B cell (primary cell): ENCODE results near the gene KIF7.

Source experiments
- EZH2 ChIP-seq: IDR thresholded peaks from 2 replicates; pipeline ENCODE4 v1.6.1; 2012; ENCODE audit warnings: borderline replicate concordance, low read depth, mild to moderate bottlenecking, moderate library complexity, low read length; ENCODE audit not compliant: insufficient read depth, poor library complexity, severe bottlenecking
- TF ChIP-seq, protein P1 (sequence below): fragments of 200-600 bp; IDR thresholded peaks from one replicate; pipeline ENCODE4 v1.8.0; 2022; ENCODE audit warnings: antibody characterized with exemption, mild to moderate bottlenecking

DNA sequence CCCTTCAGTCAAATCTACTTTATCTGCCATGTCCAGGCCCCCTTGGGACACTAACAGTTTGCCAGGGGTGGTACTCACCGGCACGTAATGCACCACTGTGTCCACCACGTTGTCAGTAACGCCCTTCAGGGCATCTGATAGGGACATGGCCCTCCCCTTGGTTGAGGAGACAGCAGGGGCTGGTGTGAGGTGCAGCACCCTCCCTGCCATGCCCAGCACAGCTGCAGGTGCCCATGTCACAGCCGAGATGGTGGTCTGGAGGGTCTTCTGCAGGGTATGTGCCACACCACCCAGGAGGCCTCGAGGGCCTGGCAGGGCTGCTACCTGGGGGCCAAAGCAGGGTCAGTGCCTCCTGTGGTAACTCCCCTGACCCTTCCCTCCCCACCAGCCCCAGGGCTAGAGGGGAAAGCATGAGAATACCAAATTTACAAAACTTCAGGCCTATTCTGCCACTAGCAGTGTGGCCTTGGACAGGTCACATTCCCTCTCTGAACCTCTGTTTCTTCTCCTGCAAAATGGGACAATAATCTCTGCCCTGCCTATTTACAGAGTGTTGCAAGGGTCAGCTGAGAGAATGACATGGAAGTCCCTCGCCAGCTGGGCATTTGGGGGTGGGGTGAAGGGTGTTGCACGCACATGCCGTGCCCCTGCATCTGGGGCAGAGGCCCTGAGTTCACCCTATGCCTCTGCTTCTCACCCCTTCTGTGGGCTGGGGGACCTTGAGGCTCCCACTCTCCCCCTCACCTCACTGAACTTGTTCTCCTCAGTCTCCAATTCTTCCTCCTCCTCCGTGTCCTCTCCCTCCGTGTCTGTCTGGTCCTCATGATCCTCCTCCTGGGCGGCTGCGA, 11.8 kb upstream of the KIF7 start:
- TF ChIP-seq, protein P1, sequence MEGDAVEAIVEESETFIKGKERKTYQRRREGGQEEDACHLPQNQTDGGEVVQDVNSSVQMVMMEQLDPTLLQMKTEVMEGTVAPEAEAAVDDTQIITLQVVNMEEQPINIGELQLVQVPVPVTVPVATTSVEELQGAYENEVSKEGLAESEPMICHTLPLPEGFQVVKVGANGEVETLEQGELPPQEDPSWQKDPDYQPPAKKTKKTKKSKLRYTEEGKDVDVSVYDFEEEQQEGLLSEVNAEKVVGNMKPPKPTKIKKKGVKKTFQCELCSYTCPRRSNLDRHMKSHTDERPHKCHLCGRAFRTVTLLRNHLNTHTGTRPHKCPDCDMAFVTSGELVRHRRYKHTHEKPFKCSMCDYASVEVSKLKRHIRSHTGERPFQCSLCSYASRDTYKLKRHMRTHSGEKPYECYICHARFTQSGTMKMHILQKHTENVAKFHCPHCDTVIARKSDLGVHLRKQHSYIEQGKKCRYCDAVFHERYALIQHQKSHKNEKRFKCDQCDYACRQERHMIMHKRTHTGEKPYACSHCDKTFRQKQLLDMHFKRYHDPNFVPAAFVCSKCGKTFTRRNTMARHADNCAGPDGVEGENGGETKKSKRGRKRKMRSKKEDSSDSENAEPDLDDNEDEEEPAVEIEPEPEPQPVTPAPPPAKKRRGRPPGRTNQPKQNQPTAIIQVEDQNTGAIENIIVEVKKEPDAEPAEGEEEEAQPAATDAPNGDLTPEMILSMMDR = no peak
- no peak for TF ChIP-seq EZH2
